Small intestine (tissue), 7 donors: ENCODE data around the gene IGFL2. TPM values are rescaled to one million over a fixed set of nuclear protein-coding genes. Genes with fewer than 3 reads are reported as not detected.
"Not testable (repeated sequence)": the region's sequence is repeated elsewhere in the genome, so short reads cannot be mapped to it uniquely, and the experiment has no call there.

ENCODE experiments used
- DNase-seq, 2 donors: peaks; one replicate each; pipeline versions ENCODE4 v3.0.0 to v3.0.0-alpha.2; 2013
- FAIRE-seq: peaks from 2 replicates; lab custom pipeline; 2012; peaks lifted over from hg19 to GRCh38; lab: Jason Lieb, UNC
- H3K27ac ChIP-seq, 3 donors: one replicate each; pipeline ENCODE4 v1.5.1; 2013; ENCODE audit warnings: low read length in 2 of 3, mild to moderate bottlenecking in 2 of 3, control low read depth in 1 of 3, inconsistent platforms in 1 of 3, low read depth in 1 of 3, moderate library complexity in 1 of 3
- H3K27me3 ChIP-seq, 3 donors: one replicate each; pipeline ENCODE4 v1.6.1; 2013; ENCODE audit warnings: low read length in 3 of 3, inconsistent platforms in 1 of 3; ENCODE audit not compliant: control insufficient read depth in 3 of 3, insufficient read depth in 3 of 3
- H3K36me3 ChIP-seq, 3 donors: one replicate each; pipeline ENCODE4 v1.6.1; 2013; ENCODE audit warnings: low read length in 3 of 3, inconsistent platforms in 1 of 3, low read depth in 1 of 3, mild to moderate bottlenecking in 1 of 3, moderate library complexity in 1 of 3; ENCODE audit not compliant: control insufficient read depth in 3 of 3, insufficient read depth in 2 of 3
- H3K4me1 ChIP-seq, 3 donors: one replicate each; pipeline ENCODE4 v1.6.1; 2013; ENCODE audit warnings: low read length in 2 of 3, inconsistent platforms in 1 of 3, low read depth in 1 of 3, mild to moderate bottlenecking in 1 of 3, moderate library complexity in 1 of 3; ENCODE audit not compliant: control insufficient read depth in 3 of 3, insufficient read depth in 2 of 3
- H3K4me3 ChIP-seq, 3 donors: one replicate each; pipeline ENCODE4 v1.5.1; 2013; ENCODE audit warnings: low read length in 3 of 3, control low read depth in 1 of 3, inconsistent platforms in 1 of 3, low read depth in 1 of 3, mild to moderate bottlenecking in 1 of 3, moderate library complexity in 1 of 3
- H3K9me3 ChIP-seq, 2 donors: one replicate each; pipeline ENCODE4 v1.6.1; 2013; ENCODE audit warnings: low read depth in 1 of 2, low read length in 1 of 2; ENCODE audit not compliant: control insufficient read depth in 2 of 2, insufficient read depth in 1 of 2
- WGBS, 3 donors: extraction: QIAGEN DNeasy Blood & Tissue Kit; methylation state at CpG; one replicate each; pipeline ENCODE4 v1.1.7; 2013; 5-methylcytosine and 5-hydroxymethylcytosine counted together
- polyA plus RNA-seq, 4 donors: library from polyadenylated mRNA; stranded (reverse) in 3 of 4; unstranded in 1 of 4; fragments of 200-250 nt in 3 of 4; fragments of 120-200 nt in 1 of 4; gene quantifications; one replicate each; pipeline versions ENCODE4 v1.2.1 to v1.2.3, GENCODE V29; 2013
- donor health status: healthy with polysubstance abuse.
- donor health status: control.
- donor health status: control.
- donor health status: Bipolar disorder and iron deficiency.
- donor health status: healthy.

Gene IGFL2
- polyA plus RNA-seq, 4 donors = 0.16 to 2.0 TPM; not detected in 2

GRCh38 chr19:46195104-46195503 lies 47.1 kb downstream of the IGFL2 start:
- no peak for FAIRE-seq
- H3K4me3 ChIP-seq = no peak overlapping the region

GRCh38 chr19:46195919-46196318 lies 47.9 kb downstream of the IGFL2 start:
- H3K9me3 ChIP-seq, H3K4me3 ChIP-seq, DNase-seq, H3K36me3 ChIP-seq, FAIRE-seq, H3K27ac ChIP-seq, H3K4me1 ChIP-seq: not testable (repeated sequence)
- peaks cover 0 to 20% (median 7%) of the 10 kb centered on the region in 3 donors for H3K27me3 ChIP-seq
- WGBS, 3 donors = 67 to 82% (median 69%) methylated on average over 6 to 7 of the region's 7 CpGs

More at GRCh38 chr19:46195104-46195503, 47.1 kb downstream of the IGFL2 start:
- Histone ChIP-seq H3K36me3 (no peaks in the 10 kb centered on the region), H3K4me1 (peaks cover 0 to 2% (median 0%) of the 10 kb centered on the region in 3 donors), H3K27me3 (peaks cover 0 to 20% (median 7%) of the 10 kb centered on the region in 3 donors), H3K9me3 (no peaks in the 10 kb centered on the region), H3K27ac (no peak overlapping the region)
- WGBS, 3 donors = 83 to 92% (median 85%) methylated on average over 3 of the region's 3 CpGs
- no peak for DNase-seq

GRCh38 chr19:46196410-46197124 lies 48.5 kb downstream of the IGFL2 start:
- DNase-seq (no peak), FAIRE-seq (no peak)
- H3K27me3 ChIP-seq = peaks cover 0 to 15% (median 7%) of the 10 kb centered on the region in 3 donors
- H3K9me3 ChIP-seq = no peaks in the 10 kb centered on the region
- H3K36me3 ChIP-seq = no peaks in the 10 kb centered on the region
- H3K4me1 ChIP-seq = no peaks in the 10 kb centered on the region
- H3K27ac ChIP-seq = no peak overlapping the region
- H3K4me3 ChIP-seq = no peak overlapping the region
- WGBS, 3 donors = 42 to 58% (median 44%) methylated on average over 8 of the region's 8 CpGs

GRCh38 chr19:46197314-46198070 lies 49.5 kb downstream of the IGFL2 start:
- 42 to 66% (median 48%) methylated on average over 4 of the region's 4 CpGs for WGBS, 3 donors

GRCh38 chr19:46198756-46199155 lies 50.7 kb downstream of the IGFL2 start:
- Histone ChIP-seq H3K4me1 (no peaks in the 10 kb centered on the region), H3K36me3 (no peaks in the 10 kb centered on the region), H3K27ac (no peak overlapping the region), H3K27me3 (peaks cover 0 to 13% (median 5%) of the 10 kb centered on the region in 3 donors), H3K4me3 (no peak overlapping the region), H3K9me3 (no peaks in the 10 kb centered on the region)
- DNase-seq (no peak), FAIRE-seq (no peak)
- WGBS, 3 donors = 56 to 64% (median 63%) methylated on average over 3 of the region's 3 CpGs

More at GRCh38 chr19:46197314-46198070, 49.5 kb downstream of the IGFL2 start:
- Histone ChIP-seq H3K4me3 (no peak overlapping the region), H3K27ac (no peak overlapping the region), H3K27me3 (peaks cover 0 to 15% (median 7%) of the 10 kb centered on the region in 3 donors), H3K9me3 (no peaks in the 10 kb centered on the region), H3K4me1 (no peaks in the 10 kb centered on the region), H3K36me3 (no peaks in the 10 kb centered on the region)
- DNase-seq (no peak), FAIRE-seq (no peak)

- H3K27ac ChIP-seq = no peak overlapping the region
- no peak for FAIRE-seq
- DNase-seq = no peak
- no peaks in the 10 kb centered on the region for H3K9me3 ChIP-seq
- H3K36me3 ChIP-seq = no peaks in the 10 kb centered on the region
- H3K27me3 ChIP-seq = peaks cover 0 to 6% (median 3%) of the 10 kb centered on the region in 3 donors
- WGBS, 3 donors = 66 to 74% (median 66%) methylated on average over 16 of the region's 16 CpGs
- H3K4me1 ChIP-seq = no peaks in the 10 kb centered on the region
- H3K4me3 ChIP-seq = no peak overlapping the region
Observed at GRCh38 chr19:46201454-46202310, 53.6 kb downstream of the IGFL2 start.

GRCh38 chr19:46202426-46202825 lies 54.4 kb downstream of the IGFL2 start:
- FAIRE-seq (no peak), DNase-seq (no peak)
- Histone ChIP-seq H3K27ac (no peak overlapping the region), H3K4me1 (no peaks in the 10 kb centered on the region), H3K27me3 (no peaks in the 10 kb centered on the region), H3K36me3 (no peaks in the 10 kb centered on the region), H3K9me3 (no peaks in the 10 kb centered on the region), H3K4me3 (no peak overlapping the region)
- 50 to 63% (median 58%) methylated on average over 4 of the region's 4 CpGs for WGBS, 3 donors
